Measurements from ENCODE around the gene C14orf132.

GRCh38 chr14:96042248-96042930 is 3.2 kb downstream of the C14orf132 start:
- no peak for TF ChIP-seq TRIM28 (IDR thresholded peaks at IDR 0.05)
- no peak for TF ChIP-seq CBX3 (IDR thresholded peaks at IDR 0.05; ENCODE audit: borderline replicate concordance in 1 of 2, low read length in 2 of 2)
- TF ChIP-seq FOXP1 (CRISPR knock-in tag; IDR thresholded peaks at IDR 0.05), result no peak
- no peak for TF ChIP-seq CTCF (IDR thresholded peaks at IDR 0.05 in 2 of 3, conservative IDR thresholded peaks at IDR 0.05 in 1 of 3; ENCODE audit: insufficient read depth in 2 of 3, low read depth in 1 of 3, low read length in 3 of 3)
- no peak for TF ChIP-seq ZNF431 (CRISPR knock-in tag; IDR thresholded peaks at IDR 0.05)
- TF ChIP-seq ZNF778 (CRISPR knock-in tag; IDR thresholded peaks at IDR 0.05), result no peak
- no peak for TF ChIP-seq NR2C2 (CRISPR knock-in tag; IDR thresholded peaks at IDR 0.05)
- no peak for TF ChIP-seq NR2C2 (tag; IDR thresholded peaks at IDR 0.05)
- no peak for TF ChIP-seq JUND (IDR thresholded peaks at IDR 0.05; ENCODE audit: borderline replicate concordance, low read depth, low read length)
- TF ChIP-seq JUND (tag; IDR thresholded peaks at IDR 0.05; ENCODE audit: borderline replicate concordance, low read depth, low read length), result no peak
- no peak for TF ChIP-seq POLR2A (conservative IDR thresholded peaks at IDR 0.05)
- no peak for TF ChIP-seq USF2 (CRISPR knock-in tag; IDR thresholded peaks at IDR 0.05)
- no peak for TF ChIP-seq RBFOX2 (IDR thresholded peaks at IDR 0.05; ENCODE audit: low read depth, low read length)
- no peak for TF ChIP-seq RFX1 (IDR thresholded peaks at IDR 0.05)
